SU-DHL-6 (cell line): ENCODE measurements around the gene CUEDC1.

Experiments used
- H2AFZ ChIP-seq: fragments of 200-600 bp; sonication (generic); 2 replicates; pipeline ENCODE4 v1.6.1; 2014; ENCODE audit warnings: low read depth, mild to moderate bottlenecking, moderate library complexity, mixed read lengths, antibody characterized with exemption, low read length; ENCODE audit not compliant: severe bottlenecking
- H3F3A ChIP-seq: fragments of 200-600 bp; shearing (Covaris generic); 2 replicates; pipeline ENCODE4 v1.6.0; 2016; ENCODE audit warnings: antibody characterized with exemption, mild to moderate bottlenecking; ENCODE audit not compliant: insufficient read depth
- H3K27ac ChIP-seq: fragments of 200-600 bp; sonication (generic); 2 replicates; pipeline ENCODE4 v1.5.1; 2016; ENCODE audit warnings: low read depth, mild to moderate bottlenecking, low read length, moderate library complexity, mixed read lengths
- H3K27me3 ChIP-seq: fragments of 200-600 bp; sonication (generic), shearing (Covaris generic); 2 replicates; pipeline ENCODE4 v1.6.0; 2014; ENCODE audit warnings: mild to moderate bottlenecking, low read length
- H3K36me3 ChIP-seq: fragments of 200-600 bp; sonication (generic); 2 replicates; pipeline ENCODE4 v1.6.1; 2014; ENCODE audit warnings: mild to moderate bottlenecking, low read length, mixed read lengths
- H3K4me2 ChIP-seq: fragments of 300-600, 200-600 bp; shearing (Covaris generic), sonication (generic); 2 replicates; pipeline ENCODE4 v1.6.0; 2014; ENCODE audit warnings: low read length, low read depth, mild to moderate bottlenecking; ENCODE audit not compliant: poor library complexity, severe bottlenecking
- H3K4me3 ChIP-seq: fragments of 200-600 bp; sonication (generic); 2 replicates; pipeline ENCODE4 v1.5.1; 2014; ENCODE audit warnings: antibody characterized with exemption, low read length, mild to moderate bottlenecking, mixed read lengths; ENCODE audit not compliant: insufficient read depth, poor library complexity, severe bottlenecking
- H3K79me2 ChIP-seq: fragments of 200-600 bp; sonication (generic); 2 replicates; pipeline ENCODE4 v1.6.1; 2014; ENCODE audit warnings: mild to moderate bottlenecking, low read length, moderate library complexity; ENCODE audit not compliant: insufficient read depth
- H3K9ac ChIP-seq: fragments of 200-600 bp; sonication (generic); 2 replicates; pipeline ENCODE4 v1.7.0; 2014; ENCODE audit warnings: mild to moderate bottlenecking, low read length
- H3K9me2 ChIP-seq: fragments of 200-600 bp; sonication (generic); replicated peaks from 2 replicates; pipeline ENCODE4 v1.6.1; 2014; ENCODE audit warnings: low read length; ENCODE audit not compliant: insufficient read depth
- H3K9me3 ChIP-seq: fragments of 200-600 bp; sonication (generic); 2 replicates; pipeline ENCODE4 v1.6.1; 2014; ENCODE audit warnings: low read length, mixed read lengths; ENCODE audit not compliant: insufficient read depth
- H4K20me1 ChIP-seq: fragments of 200-600 bp; sonication (generic); 2 replicates; pipeline ENCODE4 v1.6.1; 2014; ENCODE audit warnings: low read depth, mild to moderate bottlenecking, antibody characterized with exemption, low read length, moderate library complexity, mixed read lengths
- CTCF ChIP-seq: fragments of 200-600 bp; sonication (generic); IDR thresholded peaks from one replicate; pipeline ENCODE4 v1.5.1; 2017; ENCODE audit warnings: antibody characterized with exemption, mild to moderate bottlenecking, low read length, moderate library complexity; ENCODE audit not compliant: insufficient read depth, poor library complexity, severe bottlenecking
- EZH2phosphoT487 ChIP-seq: fragments of 200-600 bp; sonication (generic), shearing (Covaris generic); conservative IDR thresholded peaks from 2 replicates; pipeline ENCODE4 v1.6.1; 2018; ENCODE audit warnings: mild to moderate bottlenecking, antibody characterized with exemption, low read length, moderate library complexity, mixed read lengths

The CUEDC1 gene

GRCh38 chr17:57858838-57859237 lies 96.4 kb downstream of the CUEDC1 start:
- Histone ChIP-seq H3K4me3 (no peak overlapping the region), H3K79me2 (no peaks in the 10 kb centered on the region), H3K9me3 (no peaks in the 10 kb centered on the region), H3K9me2 (no peaks in the 10 kb centered on the region), H4K20me1 (no peaks in the 10 kb centered on the region), H3K27ac (no peak overlapping the region), H3K4me2 (no peak overlapping the region), H3K9ac (no peak overlapping the region), H2AFZ (no peak overlapping the region), H3F3A (no peaks in the 10 kb centered on the region), H3K27me3 (no peaks in the 10 kb centered on the region), H3K36me3 (no peaks in the 10 kb centered on the region)
- TF ChIP-seq EZH2phosphoT487 (no peak), CTCF (no peak)

GRCh38 chr17:57856792-57857620 lies 98.2 kb downstream of the CUEDC1 start:
- no peak for TF ChIP-seq CTCF
- no peak for TF ChIP-seq EZH2phosphoT487
- Histone ChIP-seq H4K20me1 (no peaks in the 10 kb centered on the region), H3K27me3 (no peaks in the 10 kb centered on the region), H3F3A (no peaks in the 10 kb centered on the region), H3K9ac (no peak overlapping the region), H3K79me2 (no peaks in the 10 kb centered on the region), H3K9me2 (no peaks in the 10 kb centered on the region), H3K36me3 (no peaks in the 10 kb centered on the region), H3K9me3 (no peaks in the 10 kb centered on the region), H2AFZ (no peak overlapping the region), H3K27ac (no peak overlapping the region), H3K4me2 (no peak overlapping the region), H3K4me3 (no peak overlapping the region)

GRCh38 chr17:57855391-57856035 lies 99.7 kb downstream of the CUEDC1 start:
- H3K9me2 ChIP-seq: no peaks in the 10 kb centered on the region
- H2AFZ ChIP-seq: no peak overlapping the region
- no peak overlapping the region for H3K27ac ChIP-seq
- no peaks in the 10 kb centered on the region for H4K20me1 ChIP-seq
- H3K4me3 ChIP-seq: no peak overlapping the region
- H3K9ac ChIP-seq: no peak overlapping the region
- H3K36me3 ChIP-seq: no peaks in the 10 kb centered on the region
- no peaks in the 10 kb centered on the region for H3K27me3 ChIP-seq
- H3K79me2 ChIP-seq: no peaks in the 10 kb centered on the region
- no peaks in the 10 kb centered on the region for H3K9me3 ChIP-seq
- H3K4me2 ChIP-seq: no peak overlapping the region
- TF ChIP-seq CTCF (no peak), EZH2phosphoT487 (no peak)
- H3F3A ChIP-seq: peaks cover 4% of the 10 kb centered on the region; the same call in 1 of the 2 replicates
